H7 (cell line): Measurements from ENCODE around the gene FGR. TPM values are rescaled to one million over a fixed set of nuclear protein-coding genes. Genes with fewer than 3 reads are reported as not detected.

Source experiments
- DNase-seq: peaks from one replicate; pipeline ENCODE4 v3.0.0; 2012
- H3K27me3 ChIP-seq: 2 replicates; pipeline ENCODE4 v1.6.0; 2011; ENCODE audit warnings: mild to moderate bottlenecking, low read length; ENCODE audit not compliant: control insufficient read depth, insufficient read depth
- H3K36me3 ChIP-seq: replicated peaks from 2 replicates; pipeline ENCODE4 v1.5.1; 2011; ENCODE audit warnings: low read length; ENCODE audit not compliant: control insufficient read depth, insufficient read depth
- H3K4me3 ChIP-seq: 2 replicates; pipeline ENCODE4 v1.5.1; 2011; ENCODE audit warnings: low read depth, mild to moderate bottlenecking, control low read depth, low read length, moderate library complexity; ENCODE audit not compliant: insufficient read depth
- total RNA-seq: library from RNA; depleted of rRNA; stranded (reverse); fragments of >200 nt; shearing (Covaris generic); gene quantifications from 2 replicates; pipeline ENCODE4 v1.2.3, GENCODE V29; 2014

FGR gene
- total RNA-seq, 1 experiment from 2014 or later = 0.07 TPM

- DNase-seq = no peak
- no peaks in the 10 kb centered on the region for H3K27me3 ChIP-seq
- H3K36me3 ChIP-seq = no peaks in the 10 kb centered on the region
- H3K4me3 ChIP-seq = no peak overlapping the region
Measured at GRCh38 chr1:27572679-27573426, 62.1 kb downstream of the FGR start.

GRCh38 chr1:27572019-27572678 lies 62.8 kb downstream of the FGR start:
- peak; percentile 74 for DNase-seq
- H3K27me3 ChIP-seq = no peaks in the 10 kb centered on the region
- no peaks in the 10 kb centered on the region for H3K36me3 ChIP-seq
- no peak overlapping the region for H3K4me3 ChIP-seq

- Histone ChIP-seq H3K4me3 (no peak overlapping the region), H3K27me3 (no peaks in the 10 kb centered on the region), H3K36me3 (no peaks in the 10 kb centered on the region)
- peak; percentile 81 for DNase-seq
Measured at GRCh38 chr1:27571439-27572018, 63.5 kb downstream of the FGR start.

- no peaks in the 10 kb centered on the region for H3K27me3 ChIP-seq
- no peak overlapping the region for H3K4me3 ChIP-seq
- no peaks in the 10 kb centered on the region for H3K36me3 ChIP-seq
- peak; percentile 84 for DNase-seq
Measured at GRCh38 chr1:27570784-27571183, 64.2 kb downstream of the FGR start.

- DNase-seq = no peak
- no peak overlapping the region for H3K4me3 ChIP-seq
- H3K27me3 ChIP-seq = no peaks in the 10 kb centered on the region
- no peaks in the 10 kb centered on the region for H3K36me3 ChIP-seq
Measured at GRCh38 chr1:27570356-27570755, 64.6 kb downstream of the FGR start.

- DNase-seq = peak; percentile 74
- Histone ChIP-seq H3K27me3 (no peaks in the 10 kb centered on the region), H3K36me3 (no peaks in the 10 kb centered on the region), H3K4me3 (no peak overlapping the region)
Measured at GRCh38 chr1:27569506-27570291, 65.3 kb downstream of the FGR start.

GRCh38 chr1:27569088-27569460 lies 65.9 kb downstream of the FGR start:
- no peak for DNase-seq
- Histone ChIP-seq H3K27me3 (no peaks in the 10 kb centered on the region), H3K4me3 (no peak overlapping the region), H3K36me3 (no peaks in the 10 kb centered on the region)

GRCh38 chr1:27568300-27569087 lies 66.5 kb downstream of the FGR start:
- H3K36me3 ChIP-seq = no peaks in the 10 kb centered on the region
- H3K4me3 ChIP-seq = peak overlapping the region; percentile 26
- DNase-seq = peak; percentile 99
- no peaks in the 10 kb centered on the region for H3K27me3 ChIP-seq

- H3K27me3 ChIP-seq = no peaks in the 10 kb centered on the region
- DNase-seq = no peak
- H3K36me3 ChIP-seq = no peaks in the 10 kb centered on the region
- H3K4me3 ChIP-seq = peak overlapping the region; percentile 6; the same call in 1 of the 2 replicates
Measured at GRCh38 chr1:27567971-27568299, 67.0 kb downstream of the FGR start.

- H3K4me3 ChIP-seq = no peak overlapping the region
- H3K36me3 ChIP-seq = no peaks in the 10 kb centered on the region
- no peaks in the 10 kb centered on the region for H3K27me3 ChIP-seq
- DNase-seq = peak; percentile 73
Measured at GRCh38 chr1:27567146-27567526, 67.8 kb downstream of the FGR start.

GRCh38 chr1:27566462-27567145 lies 68.4 kb downstream of the FGR start:
- Histone ChIP-seq H3K27me3 (no peaks in the 10 kb centered on the region), H3K36me3 (no peaks in the 10 kb centered on the region), H3K4me3 (no peak overlapping the region)
- DNase-seq = peak; percentile 68

GRCh38 chr1:27564710-27565649 lies 70.0 kb downstream of the FGR start:
- no peak for DNase-seq
- no peaks in the 10 kb centered on the region; the same call in 1 of the 2 replicates for H3K36me3 ChIP-seq
- no peak overlapping the region for H3K4me3 ChIP-seq
- no peaks in the 10 kb centered on the region for H3K27me3 ChIP-seq
